ENCODE data around the gene AATK. TPM values are rescaled to one million over a fixed set of nuclear protein-coding genes. Genes with fewer than 3 reads are reported as not detected.

Gene AATK
- total RNA-seq, 2 experiments from 2014 or later = 0.78 to 1.0 TPM

DNA sequence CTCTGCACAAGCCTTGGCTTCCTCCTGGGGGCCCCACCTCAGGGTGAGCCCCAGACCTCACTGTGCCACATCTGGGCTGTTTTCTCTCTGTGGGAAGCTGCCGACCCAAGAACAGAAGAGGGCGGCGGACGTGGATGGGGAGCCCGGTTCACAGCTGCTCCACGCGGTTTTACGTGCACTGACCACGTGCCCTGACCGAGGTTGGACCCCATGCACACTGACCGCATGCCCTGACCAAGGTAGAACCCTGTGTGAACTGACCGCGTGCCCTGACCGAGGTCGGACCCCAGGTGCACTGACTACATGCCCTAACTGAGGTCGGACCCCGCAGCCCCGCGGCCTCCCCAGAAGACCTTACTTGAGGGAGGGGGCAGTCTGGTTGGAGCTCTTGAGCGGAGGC, 37.1 kb upstream of the AATK start:
- Mint-ChIP-seq H3K4me3 (no peak overlapping the region), H3K9me3 (no peaks in the 10 kb centered on the region), H3K4me1 (ENCODE audit: low read depth) (no peaks in the 10 kb centered on the region), H3K36me3 (peaks cover 2% of the 10 kb centered on the region), H3K27me3 (no peaks in the 10 kb centered on the region), H3K27ac (no peak overlapping the region)
- intact Hi-C loops (cut with micrococcal nuclease) = no loop called here
- no peak for DNase-seq
- POLR2A ChIA-PET = no interaction called here
- CTCF ChIA-PET = no interaction called here

- Mint-ChIP-seq H3K36me3 (peaks cover 2% of the 10 kb centered on the region), H3K27ac (no peak overlapping the region), H3K4me3 (no peak overlapping the region), H3K4me1 (ENCODE audit: low read depth) (no peaks in the 10 kb centered on the region), H3K9me3 (no peaks in the 10 kb centered on the region), H3K27me3 (no peaks in the 10 kb centered on the region)
- DNase-seq = no peak
- intact Hi-C loops (cut with micrococcal nuclease) = no loop called here
- CTCF ChIA-PET = no interaction called here
- POLR2A ChIA-PET = no interaction called here
Observed at GRCh38 chr17:81202318-81202717, 36.3 kb upstream of the AATK start.

DNA sequence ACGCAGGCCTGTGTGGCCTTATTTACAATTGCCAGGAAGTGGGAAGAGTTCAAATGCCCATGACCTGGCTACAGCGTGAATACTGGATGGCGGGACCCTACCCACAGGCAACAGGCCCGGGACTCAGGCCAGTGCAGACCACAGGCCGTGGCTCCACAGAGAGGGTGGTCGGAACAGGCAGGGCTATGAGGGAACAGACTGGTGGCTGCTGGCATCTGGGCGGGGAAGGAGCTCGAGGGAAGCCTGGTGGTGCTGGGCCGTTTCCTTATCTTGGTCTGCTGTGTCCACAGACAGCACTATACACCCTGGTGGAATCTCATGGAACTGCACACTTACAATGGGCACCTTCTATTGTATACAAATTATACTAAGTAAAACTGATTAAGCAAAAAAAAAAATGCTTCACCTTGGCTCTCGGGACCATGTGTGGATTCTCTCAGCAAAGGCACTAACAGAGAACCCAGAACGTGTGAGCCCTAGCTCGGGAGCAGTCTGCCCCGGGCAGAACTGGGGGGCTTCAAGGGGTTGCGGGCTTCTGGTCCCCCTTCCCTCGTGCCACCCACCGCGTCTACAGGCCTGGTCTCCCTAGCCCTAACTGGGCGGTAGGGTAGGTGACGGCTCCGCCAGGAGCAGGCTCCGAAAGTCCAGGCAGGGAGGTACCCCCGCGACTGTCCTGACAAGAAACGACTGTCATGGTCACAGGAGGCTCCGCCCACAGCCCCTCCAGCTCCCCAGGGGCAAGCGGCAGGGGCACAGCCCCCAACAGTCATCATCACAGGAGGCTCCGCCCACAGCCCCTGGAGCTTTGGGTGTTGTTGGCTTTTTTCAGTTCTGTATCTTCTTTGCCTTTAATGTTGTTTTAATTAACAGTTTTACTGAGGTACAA, 34.9 kb upstream of the AATK start:
- no peak overlapping the region for H3K27ac Mint-ChIP-seq
- no peak for DNase-seq
- peaks cover 2% of the 10 kb centered on the region for H3K36me3 Mint-ChIP-seq
- POLR2A ChIA-PET = no interaction called here
- no peaks in the 10 kb centered on the region for H3K27me3 Mint-ChIP-seq
- CTCF ChIA-PET = interaction anchor here (1.0 kb wide), 1 partner anchor 57 kb away, joined by 4 read pairs; no protein-coding TSS in a partner anchor
- H3K4me1 Mint-ChIP-seq (ENCODE audit: low read depth) = no peaks in the 10 kb centered on the region
- intact Hi-C loops (cut with micrococcal nuclease) = no loop called here
- H3K9me3 Mint-ChIP-seq = no peaks in the 10 kb centered on the region
- H3K4me3 Mint-ChIP-seq = no peak overlapping the region

DNA sequence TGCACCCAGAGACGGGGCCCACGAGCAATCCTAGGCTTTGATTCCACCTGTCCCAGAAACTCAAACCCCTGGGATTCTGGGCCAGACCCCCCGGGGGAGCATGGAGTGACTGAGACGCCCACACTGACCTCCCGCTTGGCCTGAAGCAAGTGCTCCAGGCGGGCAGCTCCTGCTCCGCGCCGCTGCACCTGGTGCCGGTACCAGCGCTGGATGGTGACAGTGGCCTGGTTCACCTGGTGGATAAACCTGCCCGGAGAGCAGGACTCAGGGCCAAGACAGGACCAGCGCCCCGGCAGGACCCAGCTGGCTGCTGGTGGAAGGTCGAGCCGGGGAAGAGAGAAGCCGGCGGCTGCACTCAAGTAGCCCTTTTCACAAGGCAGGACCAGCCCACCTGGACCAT, 34.2 kb upstream of the AATK start:
- no peak overlapping the region for H3K27ac Mint-ChIP-seq
- CTCF ChIA-PET = interaction anchor here (1.0 kb wide), 1 partner anchor 56 kb away, joined by 4 read pairs; no protein-coding TSS in a partner anchor
- H3K27me3 Mint-ChIP-seq = no peaks in the 10 kb centered on the region
- no peaks in the 10 kb centered on the region for H3K9me3 Mint-ChIP-seq
- H3K4me3 Mint-ChIP-seq = no peak overlapping the region
- POLR2A ChIA-PET = no interaction called here
- peaks cover 2% of the 10 kb centered on the region for H3K36me3 Mint-ChIP-seq
- intact Hi-C loops (cut with micrococcal nuclease) = no loop called here
- DNase-seq = no peak
- H3K4me1 Mint-ChIP-seq (ENCODE audit: low read depth) = no peaks in the 10 kb centered on the region

DNA sequence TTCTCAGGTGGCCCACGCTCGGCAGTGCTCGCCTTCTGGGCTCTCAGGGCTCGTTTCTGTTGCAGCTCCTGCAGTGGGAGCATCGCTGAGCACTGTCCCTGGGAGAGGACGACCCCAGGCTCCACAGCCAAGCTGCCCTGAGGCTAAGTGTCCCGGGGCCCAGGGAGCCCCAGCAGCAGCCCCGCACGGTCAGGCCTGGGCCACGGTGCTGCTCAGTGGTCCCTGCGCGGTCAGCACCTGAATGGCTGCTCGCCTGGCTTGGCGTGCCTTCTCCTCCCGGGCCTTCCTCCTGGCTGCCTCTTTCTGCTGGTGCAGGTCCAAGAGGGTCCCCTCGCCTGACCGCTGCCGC, 33.4 kb upstream of the AATK start:
- DNase-seq = no peak
- CTCF ChIA-PET = no interaction called here

GRCh38 chr17:81198826-81199481, 32.9 kb upstream of the AATK start:
- Mint-ChIP-seq H3K9me3 (no peaks in the 10 kb centered on the region), H3K27ac (no peak overlapping the region)
- CTCF ChIA-PET = no interaction called here

More for the DNA sequence above, 33.4 kb upstream of the AATK start:
- Mint-ChIP-seq H3K36me3 (peaks cover 2% of the 10 kb centered on the region), H3K4me3 (no peak overlapping the region), H3K9me3 (no peaks in the 10 kb centered on the region), H3K4me1 (ENCODE audit: low read depth) (no peaks in the 10 kb centered on the region), H3K27ac (no peak overlapping the region), H3K27me3 (no peaks in the 10 kb centered on the region)
- intact Hi-C loops (cut with micrococcal nuclease) = no loop called here
- POLR2A ChIA-PET = no interaction called here

GRCh38 chr17:81197831-81198490, 31.9 kb upstream of the AATK start:
- ChIA-PET CTCF (no interaction called here), POLR2A (no interaction called here)
- intact Hi-C loops (cut with micrococcal nuclease) = no loop called here
- DNase-seq = no peak
- no peaks in the 10 kb centered on the region for H3K9me3 Mint-ChIP-seq
- H3K36me3 Mint-ChIP-seq = peaks cover 2% of the 10 kb centered on the region
- H3K4me1 Mint-ChIP-seq (ENCODE audit: low read depth) = no peaks in the 10 kb centered on the region
- no peak overlapping the region for H3K4me3 Mint-ChIP-seq
- H3K27me3 Mint-ChIP-seq = no peaks in the 10 kb centered on the region
- H3K27ac Mint-ChIP-seq = no peak overlapping the region

More at GRCh38 chr17:81198826-81199481, 32.9 kb upstream of the AATK start:
- intact Hi-C loops (cut with micrococcal nuclease) = no loop called here
- POLR2A ChIA-PET = no interaction called here
- H3K36me3 Mint-ChIP-seq = peaks cover 2% of the 10 kb centered on the region
- H3K4me1 Mint-ChIP-seq (ENCODE audit: low read depth) = no peaks in the 10 kb centered on the region
- no peak for DNase-seq
- H3K27me3 Mint-ChIP-seq = no peaks in the 10 kb centered on the region
- H3K4me3 Mint-ChIP-seq = no peak overlapping the region

DNA sequence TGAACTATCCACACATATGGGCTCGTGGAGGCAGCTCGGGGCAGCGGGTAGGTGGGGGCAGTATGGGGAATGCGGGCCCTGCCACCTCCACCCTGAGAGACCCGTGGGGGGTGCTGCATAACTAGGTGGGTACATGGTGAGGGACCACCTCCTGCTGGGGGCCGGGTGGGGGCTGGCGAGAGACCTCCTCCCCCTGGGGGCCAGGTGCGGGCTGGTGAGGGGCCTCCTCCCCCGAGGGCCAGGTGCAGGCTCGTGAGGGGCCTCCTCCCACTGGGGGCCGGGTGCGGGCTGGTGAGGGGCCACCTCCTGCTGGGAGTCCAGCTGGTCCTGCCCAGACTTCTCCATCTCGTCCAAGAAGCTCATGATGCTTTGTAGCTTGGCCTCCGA, 31.4 kb upstream of the AATK start:
- DNase-seq = no peak
- no peaks in the 10 kb centered on the region for H3K4me1 Mint-ChIP-seq (ENCODE audit: low read depth)
- intact Hi-C loops (cut with micrococcal nuclease) = no loop called here
- H3K27me3 Mint-ChIP-seq = no peaks in the 10 kb centered on the region
- H3K36me3 Mint-ChIP-seq = peaks cover 2% of the 10 kb centered on the region
- ChIA-PET CTCF (no interaction called here), POLR2A (no interaction called here)
- H3K27ac Mint-ChIP-seq = no peak overlapping the region
- H3K9me3 Mint-ChIP-seq = no peaks in the 10 kb centered on the region
- H3K4me3 Mint-ChIP-seq = no peak overlapping the region

DNA sequence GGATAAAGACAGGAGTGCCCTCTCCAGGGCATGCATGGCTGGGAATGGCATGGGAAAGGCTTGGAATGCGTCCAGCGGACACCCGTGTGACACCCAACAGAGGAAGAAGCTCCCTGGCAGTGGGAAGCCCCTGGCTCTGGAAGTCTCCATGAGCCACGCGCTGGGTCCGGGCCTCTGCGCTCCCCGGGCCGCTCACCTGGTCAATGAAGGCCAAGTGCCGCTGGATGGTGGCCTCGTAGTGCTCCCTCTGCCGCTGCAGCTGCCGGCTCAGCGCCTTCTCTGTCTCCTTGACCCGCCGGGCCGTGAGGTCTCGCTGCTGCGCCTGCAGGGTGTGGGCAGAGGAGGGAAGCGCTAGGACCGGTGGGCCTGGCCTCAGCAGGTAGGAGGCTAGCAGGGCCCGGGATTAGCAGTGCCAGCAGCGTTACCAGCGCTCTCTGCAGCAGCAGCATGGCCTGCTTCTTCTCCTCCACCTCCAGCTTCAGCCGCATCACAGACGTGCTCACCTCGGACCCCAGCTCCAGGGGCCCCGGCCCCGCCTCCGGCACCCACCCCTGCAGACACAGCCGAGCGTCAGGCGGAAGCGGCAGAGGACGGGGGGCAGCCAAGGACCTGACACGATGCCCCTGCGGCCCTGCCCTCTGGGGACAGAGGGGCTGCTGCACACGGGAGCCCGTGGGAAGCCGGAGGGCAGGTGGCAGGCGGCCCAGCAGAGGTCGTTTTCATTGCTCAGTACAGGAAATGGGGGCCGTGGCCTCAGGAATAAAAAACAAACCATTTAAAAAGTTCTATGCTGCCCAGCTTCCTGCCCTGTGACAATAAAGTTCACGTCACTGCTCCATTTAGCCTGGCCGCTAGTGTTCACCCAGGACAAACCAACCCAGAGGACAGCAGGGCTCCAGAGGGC, 30.7 kb upstream of the AATK start:
- ChIA-PET CTCF (no interaction called here), POLR2A (no interaction called here)
- no peaks in the 10 kb centered on the region for H3K4me1 Mint-ChIP-seq (ENCODE audit: low read depth)
- H3K36me3 Mint-ChIP-seq = peaks cover 2% of the 10 kb centered on the region
- intact Hi-C loops (cut with micrococcal nuclease) = no loop called here
- no peak overlapping the region for H3K27ac Mint-ChIP-seq
- no peak for DNase-seq
- H3K27me3 Mint-ChIP-seq = no peaks in the 10 kb centered on the region
- no peak overlapping the region for H3K4me3 Mint-ChIP-seq
- no peaks in the 10 kb centered on the region for H3K9me3 Mint-ChIP-seq

GRCh38 chr17:81195941-81196495, 30.0 kb upstream of the AATK start:
- H3K4me1 Mint-ChIP-seq (ENCODE audit: low read depth) = no peaks in the 10 kb centered on the region
- H3K36me3 Mint-ChIP-seq = peaks cover 2% of the 10 kb centered on the region
- H3K27me3 Mint-ChIP-seq = no peaks in the 10 kb centered on the region
- H3K9me3 Mint-ChIP-seq = no peaks in the 10 kb centered on the region
- intact Hi-C loops (cut with micrococcal nuclease) = no loop called here
- ChIA-PET POLR2A (no interaction called here), CTCF (no interaction called here)
- no peak overlapping the region for H3K27ac Mint-ChIP-seq
- no peak for DNase-seq
- H3K4me3 Mint-ChIP-seq = no peak overlapping the region

DNA sequence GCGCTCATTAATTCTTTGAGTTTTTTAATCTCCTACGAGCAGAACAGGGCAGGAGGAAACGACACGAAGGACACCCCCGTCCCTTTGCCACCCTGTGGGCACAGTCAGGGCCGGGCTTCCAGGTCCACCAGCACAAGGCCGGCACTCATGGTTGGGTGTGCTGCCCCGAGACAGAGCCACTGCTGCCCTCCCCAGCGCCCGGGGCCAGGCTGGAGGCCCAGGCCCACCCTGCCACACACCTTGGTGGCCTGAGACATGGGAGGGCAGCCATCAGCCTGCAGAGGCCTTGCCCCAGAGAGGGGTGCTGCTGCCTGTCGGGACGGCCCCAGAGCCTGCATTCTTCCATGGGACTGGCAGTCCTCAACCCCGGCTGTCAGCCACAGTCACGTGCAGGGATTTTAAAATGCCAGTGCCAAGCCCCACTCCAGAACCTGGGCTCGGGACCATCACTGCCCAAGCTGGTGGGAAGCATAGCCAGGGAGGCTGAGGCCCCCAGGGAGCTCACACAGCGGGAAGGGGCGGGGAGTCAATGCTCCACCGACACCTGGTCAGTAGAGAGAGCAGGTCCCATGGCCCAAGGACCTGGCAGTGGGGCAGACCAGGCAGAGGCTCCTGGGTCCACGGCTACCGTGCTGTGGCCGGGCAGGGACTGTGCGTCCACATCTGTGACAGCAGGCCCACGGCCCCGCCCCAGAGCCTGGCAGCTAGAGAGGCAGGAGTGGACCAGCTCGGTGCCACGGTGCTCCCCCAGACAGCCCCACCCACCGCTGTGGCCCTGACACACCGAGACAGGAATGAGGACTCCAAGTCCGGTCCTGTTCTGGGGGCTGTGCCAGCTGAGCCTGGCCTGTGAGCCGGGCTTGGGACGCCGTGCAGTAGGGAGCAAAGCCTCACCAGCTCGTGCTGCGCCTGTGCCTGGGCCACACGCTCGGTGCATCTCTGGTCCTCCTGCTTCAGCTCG, 29.2 kb upstream of the AATK start:
- H3K36me3 Mint-ChIP-seq = peaks cover 2% of the 10 kb centered on the region
- no peaks in the 10 kb centered on the region for H3K9me3 Mint-ChIP-seq
- H3K27me3 Mint-ChIP-seq = no peaks in the 10 kb centered on the region
- no peaks in the 10 kb centered on the region for H3K4me1 Mint-ChIP-seq (ENCODE audit: low read depth)
- no peak overlapping the region for H3K27ac Mint-ChIP-seq
- no peak overlapping the region for H3K4me3 Mint-ChIP-seq
- intact Hi-C loops (cut with micrococcal nuclease) = no loop called here
- DNase-seq = no peak
- POLR2A ChIA-PET = no interaction called here
- CTCF ChIA-PET = no interaction called here

All from activated CD4-positive, alpha-beta memory T cell treated with anti-CD3 and anti-CD28 coated beads for 36 hours (primary cell).